HG02678 (cell line): ENCODE data around the gene HERC4.
A peak's percentile ranks its signal among the peaks of the same experiment; 100 is the strongest.
"Not testable (repeated sequence)": the region's sequence is repeated elsewhere in the genome, so short reads cannot be mapped to it uniquely, and the experiment has no call there.

Experiments used
- ATAC-seq: cut with Tn5 transposase; IDR thresholded peaks from one replicate; pipeline ENCODE4 v1.9.1; 2021; ENCODE audit warnings: mild to moderate bottlenecking, moderate library complexity; ENCODE audit not compliant: unreplicated experiment

Gene HERC4

DNA sequence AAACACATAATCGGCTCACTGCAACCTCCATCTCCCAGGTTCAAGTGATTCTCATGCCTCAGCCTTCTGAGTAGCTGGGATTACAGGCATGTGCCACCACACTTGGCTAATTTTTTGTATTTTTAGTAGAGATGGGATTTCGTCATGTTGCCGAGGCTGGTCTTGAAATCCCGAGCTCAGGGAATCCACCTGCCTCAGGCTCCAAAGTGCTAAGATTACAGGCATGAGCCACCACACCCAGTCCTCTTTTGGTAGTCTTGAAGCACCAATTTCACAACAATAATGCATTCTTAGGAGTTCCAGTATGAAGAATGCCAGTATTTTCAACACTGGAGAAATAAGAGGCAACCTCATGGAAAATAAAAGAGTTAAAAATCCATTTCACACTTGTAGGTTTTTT, 109.0 kb downstream of the HERC4 start:
- ATAC-seq: not testable (repeated sequence)

DNA sequence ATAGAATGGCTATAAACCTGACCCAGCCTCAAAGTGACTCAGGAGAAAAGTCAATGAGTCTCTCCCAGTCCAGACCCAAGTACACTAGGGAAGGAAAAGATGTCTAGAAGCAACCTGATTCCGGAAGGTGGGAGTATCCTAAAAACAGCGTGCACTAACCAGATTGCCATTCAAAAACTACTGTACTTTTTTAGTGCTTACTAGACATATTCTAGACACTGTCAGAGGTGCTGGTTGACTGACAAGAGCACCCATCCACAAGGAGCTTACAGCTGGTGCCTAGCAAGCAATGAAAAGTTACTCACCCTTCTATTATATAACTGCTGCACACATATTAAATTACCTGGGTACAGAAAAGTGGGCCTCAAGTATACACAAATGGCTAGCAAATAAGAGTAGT, 109.6 kb downstream of the HERC4 start:
- no peak for ATAC-seq

DNA sequence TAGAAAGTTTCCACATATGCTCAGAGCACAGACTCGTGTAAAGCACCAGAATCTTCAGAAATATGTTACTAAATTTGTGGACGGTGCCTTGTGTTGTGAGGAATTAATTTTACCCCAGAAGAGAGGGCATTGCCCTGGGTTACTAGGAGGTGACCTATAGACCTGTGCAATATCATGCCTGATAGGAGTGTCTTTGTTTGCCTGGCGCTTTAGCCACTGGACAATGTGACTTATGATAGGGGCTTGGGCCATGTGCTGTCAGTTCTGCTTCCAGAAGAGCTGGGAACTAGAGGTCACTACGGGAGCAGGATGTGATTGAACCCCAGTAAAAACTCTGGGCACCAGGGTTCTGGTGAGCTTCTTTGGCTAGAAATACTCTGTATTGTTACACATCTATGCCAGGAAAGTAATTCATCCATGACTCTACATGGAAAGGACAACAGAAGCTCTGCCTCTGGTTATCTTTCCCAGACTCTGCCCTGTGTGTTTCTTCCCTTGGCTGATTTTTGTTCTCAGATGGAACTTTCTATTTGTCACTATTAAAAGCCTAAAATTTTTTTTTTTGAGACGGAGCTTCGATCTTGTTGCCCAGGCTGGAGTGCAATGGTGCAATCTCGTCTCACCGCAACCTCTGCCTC, 115.1 kb downstream of the HERC4 start:
- no peak for ATAC-seq

DNA sequence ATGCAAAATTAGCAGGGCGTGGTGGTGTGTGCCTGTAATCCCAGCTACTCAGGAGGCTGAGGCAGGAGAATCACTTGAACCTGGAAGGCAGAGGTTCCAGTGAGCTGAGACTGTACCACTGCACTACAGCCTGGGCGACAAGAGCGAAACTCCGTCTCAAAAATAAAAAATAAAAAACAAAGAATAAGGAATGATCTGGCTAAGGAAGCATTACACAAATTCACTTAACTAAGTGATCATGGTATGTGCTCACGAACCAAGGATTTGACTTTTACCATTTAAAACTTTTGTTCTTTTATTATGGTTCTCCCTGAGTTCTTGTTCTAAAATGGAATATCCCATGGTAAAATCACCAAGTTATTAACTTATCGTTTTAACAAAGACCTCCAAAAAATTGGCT, 119.5 kb downstream of the HERC4 start:
- no peak for ATAC-seq

DNA sequence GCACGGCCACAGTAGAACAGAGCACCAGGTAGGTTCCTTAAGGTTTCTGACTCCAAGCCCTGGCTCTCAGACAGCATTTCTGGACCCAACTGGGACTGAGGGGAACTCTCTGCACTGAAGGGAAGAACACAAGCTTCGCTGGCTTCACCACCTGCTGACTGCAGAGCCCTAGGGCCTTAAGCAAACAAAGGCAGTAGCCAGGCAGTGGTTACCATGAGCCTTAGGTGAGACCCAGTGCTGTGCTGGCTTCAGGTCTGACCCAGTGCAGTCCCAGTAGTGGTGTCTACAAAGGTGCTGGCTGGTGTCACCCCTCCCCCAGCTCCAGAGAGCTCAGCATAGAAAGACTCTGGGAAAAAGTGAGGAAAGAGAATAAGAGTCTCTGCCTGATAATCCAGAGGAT, 131.2 kb downstream of the HERC4 start:
- no peak for ATAC-seq

DNA sequence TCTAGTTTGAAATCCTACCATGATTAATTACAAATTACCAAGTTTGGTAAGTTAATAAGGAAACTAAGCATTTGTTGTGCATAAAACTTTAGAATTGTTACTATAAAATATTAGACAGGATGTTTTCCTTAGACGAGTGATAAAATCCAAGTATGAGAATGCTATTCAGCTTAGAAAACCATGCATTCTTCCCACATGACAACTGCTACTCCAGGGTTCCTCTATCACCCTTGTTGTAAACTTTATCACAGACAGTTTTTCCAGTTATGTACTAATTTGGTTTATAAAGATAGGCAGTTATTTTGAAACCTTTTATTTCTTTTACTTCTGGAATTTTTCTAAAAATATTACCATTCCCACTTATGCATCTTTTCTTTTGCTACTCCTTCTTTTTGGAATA, 138.7 kb downstream of the HERC4 start:
- ATAC-seq: no peak

DNA sequence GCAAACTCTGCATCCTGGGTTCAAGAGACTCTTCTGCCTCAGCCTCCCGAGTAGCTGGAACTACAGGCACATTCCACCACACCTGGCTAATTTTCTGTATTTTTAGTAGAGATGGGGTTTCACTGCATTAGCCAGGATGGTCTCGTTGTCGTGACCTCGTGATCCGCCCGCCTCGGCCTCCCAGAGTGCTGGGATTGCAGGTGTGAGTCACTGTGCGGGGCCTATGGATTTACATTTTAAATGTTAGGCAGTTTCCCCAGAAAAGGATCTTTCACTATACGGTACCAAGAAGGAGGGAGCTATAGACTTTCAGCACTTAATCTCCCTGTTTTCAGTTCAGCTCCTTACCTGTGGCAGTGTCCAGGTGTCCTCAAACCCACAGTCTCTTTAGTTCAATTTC, 139.9 kb downstream of the HERC4 start:
- ATAC-seq: no peak

DNA sequence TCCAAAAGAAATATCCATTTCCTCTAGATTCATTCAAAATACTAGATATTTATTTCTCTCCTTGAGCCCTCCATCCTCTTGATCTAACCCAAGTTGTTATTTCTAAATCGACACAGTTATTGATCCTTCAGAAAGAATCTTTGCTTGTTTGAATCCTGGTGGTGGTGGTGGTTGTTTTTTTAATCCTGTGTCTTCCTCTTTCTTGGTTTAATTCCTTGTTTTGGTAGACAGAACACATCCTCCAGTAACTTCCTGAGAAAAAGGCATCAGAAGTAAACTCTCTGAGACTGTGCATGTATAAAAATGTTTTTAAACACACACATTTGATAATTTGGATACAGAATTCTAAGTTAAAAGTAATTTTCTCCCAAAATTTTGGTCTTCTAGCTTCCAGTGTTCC, 140.7 kb downstream of the HERC4 start:
- ATAC-seq: no peak

- no peak for ATAC-seq
These were observed 141.9 kb downstream of the HERC4 start for GRCh38 chr10:67933199-67933598.

DNA sequence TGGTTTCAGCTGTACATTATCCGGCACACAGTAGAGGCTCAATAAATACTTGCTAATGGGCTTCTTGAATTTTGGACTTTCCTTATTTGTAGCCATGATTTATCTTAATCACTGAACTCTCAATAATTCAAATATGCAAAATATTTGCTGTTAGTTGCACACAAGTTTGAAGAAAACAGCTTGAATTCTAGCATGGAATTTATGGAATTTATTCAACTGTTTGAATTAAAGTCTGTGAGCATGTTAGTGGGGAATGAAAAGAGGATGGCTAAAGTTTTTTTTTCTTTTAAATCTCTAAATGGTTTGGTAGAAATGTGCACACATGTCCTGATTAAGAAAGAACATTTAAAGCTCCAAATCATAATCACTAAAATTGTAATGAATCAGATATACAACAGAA, 148.1 kb downstream of the HERC4 start:
- ATAC-seq: no peak

DNA sequence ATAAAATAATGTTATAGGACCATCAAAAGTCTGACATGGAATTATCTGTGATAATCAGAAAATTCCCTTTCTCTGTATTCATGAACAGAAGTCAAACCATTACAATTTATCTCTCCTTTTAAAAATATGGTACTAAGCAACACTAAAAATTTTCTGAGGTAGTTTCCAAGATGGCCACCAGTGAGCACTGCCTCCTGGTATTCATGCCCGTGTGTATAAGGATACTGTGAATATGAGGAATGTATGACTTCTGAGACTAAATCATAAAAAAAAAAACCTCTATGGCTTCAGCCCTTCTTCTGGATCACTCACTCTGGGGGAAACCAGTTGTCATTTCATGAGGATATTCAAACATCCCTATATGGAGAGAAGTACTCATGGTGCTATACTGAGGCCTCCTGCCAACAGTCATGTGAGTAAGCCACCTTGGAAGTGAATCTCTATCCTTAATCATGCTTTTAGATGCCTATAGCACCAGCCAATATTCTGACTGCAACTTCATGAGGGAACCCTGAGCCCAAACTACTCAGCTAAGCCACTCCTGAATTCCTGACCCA, 149.6 kb downstream of the HERC4 start:
- no peak for ATAC-seq

DNA sequence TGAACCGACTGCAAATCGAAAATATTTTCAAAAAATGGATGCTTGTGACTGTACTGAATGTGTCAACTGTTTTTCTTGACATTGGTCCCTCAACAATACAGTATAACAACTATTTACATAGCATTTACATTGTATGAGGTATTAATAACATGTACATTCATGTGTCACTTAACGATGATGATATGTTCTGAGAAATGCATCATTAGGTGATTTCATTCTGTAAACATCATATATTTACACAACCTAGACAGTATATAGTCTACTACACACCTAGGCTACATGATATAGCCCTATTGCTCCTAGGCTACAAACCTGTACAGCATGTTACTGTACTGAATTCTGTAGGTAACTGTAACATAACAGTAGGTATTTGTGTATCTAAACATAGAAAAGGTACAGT, 150.9 kb downstream of the HERC4 start:
- ATAC-seq: no peak

DNA sequence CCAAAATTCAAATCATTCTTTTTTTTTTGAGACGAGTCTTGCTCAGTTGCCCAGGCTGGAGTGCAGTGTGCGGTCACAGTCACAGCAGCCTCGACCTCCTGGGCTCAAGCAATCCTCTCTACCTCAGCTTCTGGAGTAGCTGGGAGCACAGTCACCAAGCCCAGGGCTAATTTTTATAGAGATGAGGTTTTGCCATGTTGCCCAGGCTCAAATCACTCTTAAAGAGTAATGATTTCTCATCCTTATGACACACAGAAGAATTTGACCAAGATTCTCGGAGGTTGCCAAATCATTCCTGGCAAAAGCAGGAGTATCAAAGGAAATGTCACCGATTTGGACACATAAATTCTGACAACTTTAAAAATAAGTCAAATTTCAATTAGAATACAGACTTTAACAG, 151.5 kb downstream of the HERC4 start:
- no peak for ATAC-seq

DNA sequence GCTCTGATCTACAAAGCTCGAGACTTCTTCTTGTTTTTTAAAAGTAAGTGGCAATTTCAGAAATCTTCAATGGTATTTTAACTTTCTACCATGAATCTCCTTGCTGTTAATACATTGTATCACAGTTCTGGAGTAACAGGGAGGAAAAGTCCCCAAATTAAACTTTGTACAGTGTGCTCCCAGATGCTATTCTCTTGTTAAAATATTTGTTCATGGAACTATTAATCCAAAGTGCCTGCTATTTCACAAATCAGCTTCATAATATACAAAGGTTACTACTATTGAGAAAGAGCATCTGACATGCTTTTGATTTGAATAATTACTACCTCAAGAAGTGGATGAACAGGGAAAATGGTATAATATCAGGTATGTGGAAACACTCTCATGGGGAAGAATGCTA, 154.0 kb downstream of the HERC4 start:
- no peak for ATAC-seq

- no peak for ATAC-seq
These were observed 157.4 kb downstream of the HERC4 start for GRCh38 chr10:67917679-67918078.

- ATAC-seq: no peak
These were observed 157.9 kb downstream of the HERC4 start for GRCh38 chr10:67917169-67917568.

GRCh38 chr10:67914777-67915340, 160.2 kb downstream of the HERC4 start:
- ATAC-seq: no peak

GRCh38 chr10:67912331-67912946, 162.6 kb downstream of the HERC4 start:
- ATAC-seq: no peak

- ATAC-seq: no peak
These were observed 171.5 kb downstream of the HERC4 start for GRCh38 chr10:67903581-67903980.

DNA sequence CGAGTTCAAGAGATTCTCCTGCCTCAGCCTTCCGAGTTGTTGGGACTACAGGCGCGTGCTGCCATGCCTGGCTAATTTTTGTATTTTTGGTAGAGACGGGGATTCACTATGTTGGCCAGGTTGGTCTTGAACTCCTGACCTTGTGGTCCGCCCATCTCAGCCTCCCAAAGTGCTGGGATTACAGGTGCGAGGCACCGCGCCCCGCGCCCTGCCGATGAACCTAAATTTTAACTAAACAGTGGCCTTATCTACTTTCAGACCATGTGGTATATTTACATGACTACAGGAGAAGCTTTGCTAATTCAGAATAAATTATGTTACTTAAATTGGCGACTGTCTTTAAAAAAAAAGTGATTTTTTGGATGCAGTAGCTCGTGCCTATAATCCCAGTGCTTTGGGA, 181.4 kb downstream of the HERC4 start:
- no peak for ATAC-seq

GRCh38 chr10:67884842-67885670, 190.0 kb downstream of the HERC4 start:
- ATAC-seq: peak; percentile 59
